Endodermal cell (in vitro differentiated cells): Measurements from ENCODE around the gene WIF1. TPM values are rescaled to one million over a fixed set of nuclear protein-coding genes. Genes with fewer than 3 reads are reported as not detected.

Experiments
- DNase-seq: peaks from one replicate; pipeline ENCODE4 v3.0.0-alpha.2; 2017
- H3K27ac ChIP-seq: 2 replicates; pipeline ENCODE4 v1.5.1; 2013; ENCODE audit warnings: mild to moderate bottlenecking, low read depth, low read length, moderate library complexity
- H3K27me3 ChIP-seq: 2 replicates; pipeline ENCODE4 v1.6.1; 2013; ENCODE audit warnings: mild to moderate bottlenecking, low read length, moderate library complexity; ENCODE audit not compliant: insufficient read depth, control insufficient read depth, poor library complexity, severe bottlenecking
- H3K36me3 ChIP-seq: 2 replicates; pipeline ENCODE4 v1.7.0; 2013; ENCODE audit warnings: mild to moderate bottlenecking, low read length, moderate library complexity; ENCODE audit not compliant: control insufficient read depth, insufficient read depth
- H3K4me1 ChIP-seq: one replicate; pipeline ENCODE4 v1.7.0; 2013; ENCODE audit warnings: low read length; ENCODE audit not compliant: control insufficient read depth, insufficient read depth
- H3K4me3 ChIP-seq: 2 replicates; pipeline ENCODE4 v1.5.1; 2013; ENCODE audit warnings: mild to moderate bottlenecking, low read length, moderate library complexity
- H3K9ac ChIP-seq: 2 replicates; pipeline ENCODE4 v1.6.1; 2013; ENCODE audit warnings: mild to moderate bottlenecking, low read length, moderate library complexity; ENCODE audit not compliant: poor library complexity, severe bottlenecking; ENCODE audit errors: extremely low read depth
- H3K9me3 ChIP-seq: 2 replicates; pipeline ENCODE4 v1.6.1; 2013; ENCODE audit warnings: mild to moderate bottlenecking, low read length, moderate library complexity; ENCODE audit not compliant: control insufficient read depth
- H3K27ac Mint-ChIP-seq: 2 replicates; pipeline ENCODE4 v1.8.0; 2020; ENCODE audit warnings: mixed read lengths
- H3K27me3 Mint-ChIP-seq: 2 replicates; pipeline ENCODE4 v1.8.0; 2021; ENCODE audit warnings: mild to moderate bottlenecking, mixed read lengths; ENCODE audit not compliant: insufficient read depth
- H3K36me3 Mint-ChIP-seq: 2 replicates; pipeline ENCODE4 v1.8.0; 2020; ENCODE audit warnings: low read depth, mixed read lengths
- H3K4me1 Mint-ChIP-seq: 2 replicates; pipeline ENCODE4 v1.8.0; 2020; ENCODE audit warnings: mixed read lengths
- H3K4me3 Mint-ChIP-seq: 2 replicates; pipeline ENCODE4 v1.8.0; 2020; ENCODE audit warnings: mild to moderate bottlenecking, moderate library complexity, mixed read lengths
- H3K9me3 Mint-ChIP-seq: 2 replicates; pipeline ENCODE4 v1.8.0; 2020; ENCODE audit warnings: mild to moderate bottlenecking, mixed read lengths
- CTCF ChIP-seq: fragments of 200-600 bp; sonication (generic); conservative IDR thresholded peaks from 2 replicates; pipeline ENCODE4 v1.5.0; 2021; ENCODE audit warnings: antibody characterized with exemption, mild to moderate bottlenecking
- WGBS, 2 experiments: methylation state at CpG; one replicate each; pipeline versions ENCODE4 v1.1.5 to v1.1.7; 2013; ENCODE audit warnings: missing lambda C conversion rate in 2 of 2, mixed read lengths in 1 of 2; ENCODE audit not compliant: insufficient coverage in 1 of 2, insufficient read length in 1 of 2; 5-methylcytosine and 5-hydroxymethylcytosine counted together
- total RNA-seq, 2 donors: library from RNA; stranded (reverse); fragmentation: NEBNext Ultra II Directional in 1 of 2; extraction: Animal tissue kit (Norgen Biotek cat#: 25700) in 1 of 2; gene quantifications; 2 replicates in 1 of 2; 3 replicates in 1 of 2; pipeline ENCODE4 v1.2.1, GENCODE V29; 2021

The WIF1 gene
- total RNA-seq, 2 donors from 2014 or later: not detected

GRCh38 chr12:65084579-65084978, 36.5 kb downstream of the WIF1 start:
- H3K9me3 ChIP-seq: no peaks in the 10 kb centered on the region
- no peaks in the 10 kb centered on the region for H3K27me3 ChIP-seq
- Mint-ChIP-seq H3K27me3 (peaks cover 5% of the 10 kb centered on the region), H3K27ac (no peak overlapping the region), H3K9me3 (no peaks in the 10 kb centered on the region), H3K4me1 (no peaks in the 10 kb centered on the region), H3K4me3 (no peak overlapping the region), H3K36me3 (no peaks in the 10 kb centered on the region)
- H3K36me3 ChIP-seq: no peaks in the 10 kb centered on the region
- no peak for TF ChIP-seq CTCF
- no peak overlapping the region for H3K27ac ChIP-seq
- no peaks in the 10 kb centered on the region for H3K4me1 ChIP-seq
- H3K4me3 ChIP-seq: no peak overlapping the region
- WGBS, 2 experiments: 69 to 77% methylated on average over 2 to 3 of the region's 3 CpGs
- no peak for DNase-seq
- H3K9ac ChIP-seq: no peak overlapping the region

- Mint-ChIP-seq H3K36me3 (no peaks in the 10 kb centered on the region), H3K9me3 (no peaks in the 10 kb centered on the region), H3K27me3 (peaks cover 5% of the 10 kb centered on the region), H3K4me1 (no peaks in the 10 kb centered on the region), H3K4me3 (no peak overlapping the region), H3K27ac (no peak overlapping the region)
- Histone ChIP-seq H3K27me3 (no peaks in the 10 kb centered on the region), H3K4me1 (no peaks in the 10 kb centered on the region), H3K9ac (no peak overlapping the region), H3K9me3 (no peaks in the 10 kb centered on the region), H3K4me3 (no peak overlapping the region), H3K27ac (no peak overlapping the region), H3K36me3 (no peaks in the 10 kb centered on the region)
- 91 to 100% methylated on average over 1 to 2 of the region's 2 CpGs for WGBS, 2 experiments
- no peak for TF ChIP-seq CTCF
- DNase-seq: no peak
Measured at GRCh38 chr12:65083581-65083980, 37.5 kb downstream of the WIF1 start.

GRCh38 chr12:65082406-65082805, 38.7 kb downstream of the WIF1 start:
- Histone ChIP-seq H3K4me3 (no peak overlapping the region), H3K27ac (no peak overlapping the region), H3K9ac (no peak overlapping the region), H3K9me3 (no peaks in the 10 kb centered on the region), H3K27me3 (no peaks in the 10 kb centered on the region), H3K4me1 (no peaks in the 10 kb centered on the region), H3K36me3 (no peaks in the 10 kb centered on the region)
- no peaks in the 10 kb centered on the region for H3K9me3 Mint-ChIP-seq
- H3K4me1 Mint-ChIP-seq: no peaks in the 10 kb centered on the region
- peaks cover 5% of the 10 kb centered on the region for H3K27me3 Mint-ChIP-seq
- H3K36me3 Mint-ChIP-seq: no peaks in the 10 kb centered on the region
- TF ChIP-seq CTCF: no peak
- no peak for DNase-seq
- H3K27ac Mint-ChIP-seq: no peak overlapping the region
- no peak overlapping the region for H3K4me3 Mint-ChIP-seq
